NCI-H146 treated with DMSO at 0.1 percent for 48 hours (cell line): ENCODE data around the gene GABBR2.

Source experiments
- DNase-seq: peaks from one replicate; lab custom pipeline; 2025; ENCODE audit not compliant: unreplicated experiment; lab: John Stamatoyannopoulos, UW

The GABBR2 gene

DNA sequence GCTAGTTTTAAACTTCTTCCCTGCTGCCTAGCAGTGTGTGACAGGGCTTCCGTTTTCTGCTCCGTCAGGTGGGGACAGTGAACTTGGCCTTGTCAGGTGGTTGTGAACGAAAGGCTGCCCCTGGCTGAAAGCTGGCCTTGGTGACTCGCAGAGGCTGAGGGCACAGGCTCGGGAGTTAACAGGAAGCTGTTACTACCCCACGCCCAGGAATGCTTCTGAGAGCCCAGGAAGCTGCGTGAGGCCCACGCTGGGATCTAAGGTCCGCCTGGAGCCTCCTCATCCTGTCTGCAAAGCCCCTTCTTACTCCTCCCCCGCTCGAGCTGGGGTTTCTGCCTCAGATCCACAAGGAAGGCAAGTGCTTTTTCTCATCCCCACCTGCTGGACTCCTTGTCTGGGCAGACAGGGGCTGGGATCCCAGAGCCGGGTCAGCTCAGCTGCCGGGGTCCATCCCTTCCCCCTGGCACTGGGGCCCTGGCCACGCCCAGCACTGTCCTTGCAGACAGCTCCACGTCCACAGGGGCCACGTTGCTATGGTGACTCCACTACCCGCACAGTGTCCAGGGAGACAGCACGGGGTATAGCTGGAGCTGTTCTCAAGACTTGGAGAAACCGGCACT, 328.6 kb downstream of the GABBR2 start:
- no peak for DNase-seq

DNA sequence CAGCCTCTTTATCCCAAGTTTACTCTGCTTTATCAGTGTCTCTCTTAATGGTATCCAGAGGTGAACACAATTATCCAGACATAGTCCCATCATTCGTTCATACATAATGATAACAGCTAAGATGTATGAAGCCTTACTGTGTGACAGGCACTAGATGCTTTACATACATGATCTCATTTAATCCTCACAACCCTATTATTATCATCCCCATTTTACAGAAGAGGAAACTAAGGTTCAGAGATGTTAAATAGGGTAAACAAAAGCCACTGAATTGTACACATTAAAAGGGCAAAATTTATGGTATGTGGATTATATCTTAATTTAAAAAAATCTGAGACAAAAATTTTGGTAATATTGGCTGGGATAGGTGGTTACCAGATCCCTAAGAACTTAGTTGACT, 329.2 kb downstream of the GABBR2 start:
- no peak for DNase-seq

DNA sequence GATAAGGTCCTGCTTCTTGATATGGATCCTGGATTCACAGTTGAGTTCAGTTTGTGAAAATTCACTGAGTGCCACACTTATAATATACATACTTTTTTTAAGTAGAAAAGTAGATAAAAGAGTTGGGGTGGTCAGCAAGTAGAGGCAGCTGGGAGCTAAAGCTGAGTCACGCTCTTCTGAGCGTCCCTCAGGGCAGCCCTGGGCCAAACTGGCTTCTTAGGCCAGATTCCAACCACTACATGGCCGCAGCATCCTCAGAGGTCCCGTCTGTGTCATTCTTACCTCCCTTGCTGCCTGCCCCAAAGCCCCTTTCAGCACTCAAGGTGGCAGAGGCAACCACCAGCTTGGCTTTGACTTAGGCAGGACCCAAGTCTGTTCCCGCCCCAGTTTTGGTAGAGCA, 329.9 kb downstream of the GABBR2 start:
- DNase-seq = no peak

DNA sequence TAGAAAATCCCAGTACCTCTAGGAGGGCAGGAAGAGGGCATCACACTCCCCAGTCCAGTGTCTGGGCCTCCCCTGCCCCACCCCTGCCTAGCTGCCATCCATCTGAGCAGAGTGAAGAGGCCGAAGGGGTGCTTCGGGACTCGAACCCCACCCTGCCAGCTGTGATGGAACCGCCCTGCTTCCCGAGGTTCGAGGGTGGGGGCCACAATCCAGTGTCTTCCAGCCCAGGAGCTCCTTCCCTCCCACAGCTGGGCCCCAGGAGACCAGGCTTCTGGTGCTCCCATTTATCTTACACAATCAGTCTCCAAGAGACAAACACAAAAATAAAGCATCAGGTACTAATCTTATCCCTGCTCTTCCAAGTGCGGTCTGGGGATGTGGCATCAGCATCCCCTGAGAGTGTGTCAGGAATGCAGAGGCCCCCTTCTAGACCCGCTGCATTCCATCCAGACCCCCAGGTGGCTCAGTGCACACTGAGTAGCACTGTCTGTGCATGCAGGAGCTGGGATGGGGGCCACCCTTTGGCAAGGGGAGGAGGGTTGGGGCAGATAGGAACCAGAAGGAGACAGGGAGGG, 330.4 kb downstream of the GABBR2 start:
- no peak for DNase-seq

DNA sequence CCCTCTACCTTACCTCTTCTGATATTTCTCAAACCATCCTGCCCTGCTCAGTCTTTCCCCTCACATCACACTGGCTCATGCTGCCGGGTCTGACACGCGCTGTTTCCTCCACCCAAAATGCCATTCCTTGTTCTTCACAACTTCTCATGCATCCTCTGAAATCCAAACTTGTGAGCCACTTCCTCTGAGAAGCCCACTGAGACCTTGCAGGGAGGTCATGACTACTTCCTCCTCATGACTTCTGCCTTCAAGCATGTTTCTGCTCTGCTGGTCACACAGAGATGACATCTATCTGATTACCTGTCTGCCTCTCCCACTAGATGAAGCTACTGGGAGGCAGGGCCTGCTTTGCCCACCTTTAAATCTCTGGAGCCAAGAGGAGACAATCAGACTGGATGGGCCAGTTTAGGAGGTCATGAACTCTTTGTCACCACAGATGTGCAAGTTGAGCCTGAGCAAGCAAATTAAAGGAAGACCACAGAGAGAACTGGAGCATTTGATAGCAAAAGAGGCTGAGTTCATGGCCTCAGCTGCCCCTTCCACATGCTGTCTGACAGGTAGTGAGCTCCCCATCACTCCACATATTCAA, 333.5 kb downstream of the GABBR2 start:
- DNase-seq = no peak

DNA sequence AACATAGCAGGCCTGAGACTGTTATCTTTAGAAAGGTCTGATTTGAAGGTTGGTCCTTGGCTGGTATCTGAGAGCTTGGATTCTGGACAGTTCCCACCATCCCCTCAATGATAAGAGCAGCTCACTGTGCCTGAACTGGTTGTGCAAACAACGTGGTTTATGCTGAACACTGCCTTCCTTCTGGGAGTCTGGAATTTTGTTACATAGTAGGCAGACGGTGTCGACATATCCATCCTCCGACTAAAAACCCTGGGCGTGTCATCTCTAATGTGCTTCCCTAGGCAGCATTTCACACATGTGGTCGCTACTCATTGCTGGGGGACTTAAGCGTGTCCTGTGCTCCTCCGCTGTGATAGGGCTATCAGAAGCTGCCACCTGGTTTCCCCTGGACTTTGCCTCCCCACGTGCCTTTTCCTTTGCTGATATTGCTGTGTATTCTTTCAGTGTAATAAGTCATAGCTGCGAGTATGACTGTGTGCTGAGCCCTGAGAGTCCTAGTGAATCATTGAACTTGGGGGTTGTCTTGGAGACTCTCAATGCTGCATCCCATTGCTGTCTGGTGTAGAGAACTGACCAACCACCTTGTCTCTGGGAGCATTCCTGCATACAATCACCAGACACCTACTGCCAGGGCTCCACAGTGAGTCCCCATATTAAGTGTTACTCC, 334.2 kb downstream of the GABBR2 start:
- no peak for DNase-seq

DNA sequence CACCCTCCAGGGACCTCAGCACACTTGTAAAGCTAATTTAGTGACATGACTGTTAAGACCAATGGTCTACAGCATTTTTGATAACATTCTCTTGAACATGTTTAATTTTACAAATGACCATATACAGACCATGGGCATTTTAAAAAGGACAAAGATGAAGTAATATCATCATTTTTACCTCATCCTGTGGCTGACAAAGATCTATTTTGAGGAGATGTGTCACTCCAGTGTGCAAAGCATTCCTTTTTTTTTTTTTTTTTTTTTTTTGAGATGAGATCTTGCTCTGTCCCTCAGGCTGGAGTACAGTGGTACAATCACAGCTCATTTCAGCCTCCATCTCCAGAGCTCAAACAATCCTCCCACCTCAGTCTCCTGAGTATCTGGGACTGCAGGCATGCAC, 335.1 kb downstream of the GABBR2 start:
- DNase-seq = no peak

DNA sequence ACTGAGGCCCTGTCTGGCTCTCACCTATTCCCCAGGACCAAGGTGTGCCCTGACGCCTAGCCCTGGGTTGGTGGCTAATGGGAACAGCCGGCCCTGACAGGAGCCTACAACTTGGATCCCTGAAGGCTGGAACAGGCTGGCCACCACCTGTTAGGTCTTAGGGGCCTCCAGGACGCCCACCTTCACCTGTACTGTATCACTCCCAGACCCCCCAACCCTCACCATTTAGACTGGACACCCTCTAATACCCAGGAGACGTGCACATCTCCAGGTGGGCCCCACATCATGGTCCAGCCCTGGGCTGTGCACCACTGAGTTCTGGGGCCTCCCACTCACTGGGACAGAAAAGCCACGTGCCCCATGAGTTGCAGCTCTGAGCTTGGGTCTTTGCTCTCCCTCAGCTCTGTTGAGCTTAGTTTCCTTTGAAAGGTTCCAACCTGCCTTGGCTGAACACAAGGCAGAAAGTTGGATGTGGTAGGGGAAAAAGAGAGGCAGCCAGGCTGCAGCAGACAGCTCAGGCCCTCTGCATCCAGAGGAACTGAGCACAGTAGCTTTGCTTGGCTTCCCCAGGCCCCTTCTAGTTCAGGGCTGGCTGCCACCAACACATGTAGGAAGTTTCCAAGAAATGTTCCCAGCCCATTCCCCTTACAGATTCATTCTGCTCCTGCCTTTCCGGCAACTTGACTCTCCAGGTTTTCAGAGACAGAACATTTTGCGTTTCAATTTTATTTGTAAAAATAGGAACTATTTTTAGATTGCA, 336.5 kb downstream of the GABBR2 start:
- DNase-seq = no peak

DNA sequence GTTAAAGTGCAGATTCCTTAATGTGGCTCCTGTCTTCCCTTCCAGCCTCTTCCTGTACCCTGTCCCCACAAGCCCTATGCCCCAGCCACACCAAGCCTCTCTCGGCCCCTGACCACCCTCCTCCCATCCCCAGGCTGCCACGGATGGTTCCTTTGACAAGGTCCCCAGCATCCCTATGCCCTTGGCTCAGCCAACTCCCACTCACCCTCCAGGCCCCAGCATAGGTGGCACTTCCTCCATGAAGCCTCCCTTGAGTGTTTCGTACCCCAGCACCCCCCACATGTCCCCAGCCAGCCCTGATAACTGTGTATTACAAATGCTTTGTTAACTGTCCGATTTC, 337.8 kb downstream of the GABBR2 start:
- no peak for DNase-seq

DNA sequence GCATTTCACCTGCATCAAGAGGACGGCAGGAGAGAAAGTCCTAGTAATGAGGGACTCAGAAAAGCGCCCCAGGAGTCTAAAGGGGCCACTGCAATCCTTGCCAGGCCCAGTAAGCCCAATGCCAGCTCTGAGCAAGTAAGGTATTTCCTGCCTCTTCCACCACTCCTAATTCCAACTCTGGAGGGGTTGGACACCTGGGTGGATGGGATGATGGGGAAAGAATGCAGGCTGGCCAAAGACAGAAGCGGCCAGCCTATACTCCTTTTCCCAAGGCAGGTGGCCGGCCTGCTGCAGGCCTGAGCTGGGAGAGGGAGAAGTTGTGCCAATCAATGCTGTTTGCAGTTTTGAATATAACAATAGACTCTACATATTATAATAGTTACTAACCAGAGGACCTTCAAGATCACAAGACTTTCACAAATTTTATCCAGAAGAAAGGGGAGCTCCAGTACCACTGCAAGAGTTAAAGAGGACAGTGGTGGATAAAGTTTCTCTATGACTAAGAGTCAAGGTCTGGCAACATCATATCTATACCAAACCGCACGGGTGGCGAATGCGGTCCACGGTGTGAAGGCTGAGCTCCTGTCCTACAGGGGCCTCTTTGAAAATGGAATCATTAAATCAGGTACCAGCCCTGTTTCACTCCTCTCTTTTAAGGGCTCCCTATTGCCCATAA, 338.3 kb downstream of the GABBR2 start:
- DNase-seq = no peak

DNA sequence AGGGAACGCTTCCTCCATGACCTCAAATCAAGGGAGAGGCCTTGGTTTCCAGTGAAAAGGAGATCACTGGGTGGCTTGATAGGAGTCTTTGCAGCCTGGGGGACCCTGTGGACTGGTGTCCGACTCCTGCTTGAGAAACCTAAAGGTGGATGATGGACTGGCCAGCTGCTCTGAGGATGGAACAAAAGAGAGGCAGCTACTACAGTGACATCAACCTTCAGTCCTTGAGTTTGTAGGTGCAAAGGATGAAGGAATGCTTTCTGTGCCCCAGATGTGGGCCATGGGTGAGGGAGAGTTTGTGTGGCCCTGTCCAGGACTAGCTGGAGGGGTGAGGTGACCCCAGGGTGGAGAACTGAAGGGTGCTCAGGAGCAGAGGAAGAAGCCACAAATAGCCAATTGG, 338.8 kb downstream of the GABBR2 start:
- DNase-seq = no peak

DNA sequence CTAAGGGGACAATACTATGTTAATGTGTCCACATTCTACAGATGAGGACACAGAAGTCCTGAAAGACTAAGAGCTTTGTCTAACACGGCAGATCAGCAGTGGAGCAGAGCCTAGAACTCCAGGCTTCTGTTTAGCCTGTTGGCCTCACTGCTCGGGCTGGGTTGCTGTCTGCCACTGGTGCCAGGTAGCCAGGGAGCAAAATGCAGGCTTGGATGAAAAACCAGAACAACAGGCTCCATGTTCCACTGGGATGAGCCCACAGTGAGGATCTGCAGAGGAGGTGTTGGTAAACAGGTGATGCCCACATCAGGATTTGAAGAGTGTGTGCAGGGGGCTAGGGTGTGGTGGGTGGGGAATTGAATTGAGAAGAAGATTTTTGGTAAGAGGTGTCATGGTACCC, 339.3 kb downstream of the GABBR2 start:
- no peak for DNase-seq

DNA sequence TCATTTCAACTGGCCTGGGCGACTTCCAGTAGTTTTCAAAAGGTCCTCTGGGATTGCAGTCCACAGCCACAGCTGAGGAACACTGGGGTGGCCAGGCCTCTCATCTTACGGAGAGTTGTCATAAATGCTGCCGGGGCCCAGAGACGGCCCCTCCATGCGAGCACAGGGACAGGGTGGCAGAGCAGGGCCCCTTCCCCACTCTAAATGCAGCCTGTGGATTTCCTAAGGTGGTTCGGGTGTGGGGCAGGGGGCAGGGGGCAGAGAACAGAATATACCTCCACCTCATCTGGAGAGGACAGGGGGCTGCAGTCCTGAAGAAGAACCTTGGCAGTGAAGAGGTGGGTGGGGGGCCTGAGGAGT, 339.7 kb downstream of the GABBR2 start:
- no peak for DNase-seq

DNA sequence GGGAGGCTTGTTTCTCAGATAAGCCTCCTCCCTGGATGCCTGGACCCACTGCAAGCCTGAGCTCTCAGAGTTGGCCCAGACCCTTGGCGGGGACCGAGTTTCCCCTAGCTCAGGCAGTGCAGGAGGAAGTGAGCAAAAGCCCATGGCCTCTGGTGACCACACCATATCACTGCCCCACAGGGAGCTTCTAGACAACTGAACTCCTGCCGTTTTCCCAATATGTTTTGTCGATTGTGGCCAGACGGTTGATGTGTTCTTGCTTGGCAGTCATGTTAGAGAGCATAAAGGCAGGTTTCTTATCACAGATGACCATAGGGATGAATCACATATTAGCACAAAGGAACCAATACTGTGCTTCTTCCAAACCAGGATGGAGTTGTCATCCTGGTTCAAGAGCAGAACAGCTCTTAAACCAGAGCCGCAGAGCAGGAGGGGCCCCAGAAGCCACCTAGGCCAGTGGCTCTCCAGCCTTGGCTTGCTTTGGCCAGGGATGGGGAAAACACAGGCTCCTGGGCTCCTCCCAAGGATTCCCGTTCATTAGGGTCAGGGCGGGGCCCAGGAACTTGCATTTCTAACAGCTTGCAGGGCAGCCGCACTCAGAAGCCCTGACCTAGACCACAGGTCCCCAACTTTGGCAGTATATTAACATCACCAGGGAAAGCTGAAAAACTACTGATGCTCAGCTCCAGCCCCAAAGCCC, 340.2 kb downstream of the GABBR2 start:
- no peak for DNase-seq

DNA sequence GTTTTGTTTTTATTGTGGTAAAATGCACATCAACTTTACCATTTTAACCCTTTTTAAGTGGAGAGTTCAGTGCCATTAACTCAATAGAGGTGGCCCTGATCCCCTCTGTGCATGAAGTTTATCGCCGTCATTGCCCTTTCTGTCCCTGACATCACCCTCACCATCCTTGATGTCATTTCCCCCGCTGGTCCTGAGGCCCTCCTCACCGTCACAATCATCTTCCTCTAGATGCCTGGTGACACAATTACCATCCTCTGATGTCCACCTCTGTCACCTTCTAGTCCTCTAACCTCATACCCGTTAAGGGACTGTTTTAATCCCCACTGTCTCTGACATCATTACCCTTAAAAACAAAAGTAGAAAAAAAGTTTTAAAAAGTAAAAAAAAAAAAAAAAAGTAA, 340.8 kb downstream of the GABBR2 start:
- DNase-seq = no peak

DNA sequence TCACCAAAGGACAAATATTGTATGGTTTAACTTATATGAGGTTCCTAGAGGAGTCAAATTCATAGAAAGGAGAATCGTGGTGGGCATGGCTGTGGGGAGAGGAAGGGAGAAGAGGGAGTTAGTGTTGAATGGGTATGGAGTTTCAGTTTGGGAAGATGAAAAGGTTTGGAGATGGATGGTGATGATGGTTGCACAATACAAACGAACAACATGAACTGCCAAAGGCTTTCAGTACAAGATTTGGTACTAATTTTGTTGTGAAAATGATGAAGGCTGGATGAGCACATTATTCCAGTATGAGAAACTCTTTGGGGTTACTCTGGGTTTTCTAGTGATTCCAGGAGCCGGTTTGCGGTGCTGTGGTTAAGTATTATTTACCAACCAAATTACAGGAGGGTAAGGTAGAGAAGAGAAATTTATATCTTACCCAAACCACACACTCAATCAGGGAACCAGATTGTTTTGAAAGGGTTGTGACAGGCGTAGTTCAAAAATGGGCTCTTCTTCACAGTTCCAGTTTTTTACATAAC, 341.3 kb downstream of the GABBR2 start:
- no peak for DNase-seq

DNA sequence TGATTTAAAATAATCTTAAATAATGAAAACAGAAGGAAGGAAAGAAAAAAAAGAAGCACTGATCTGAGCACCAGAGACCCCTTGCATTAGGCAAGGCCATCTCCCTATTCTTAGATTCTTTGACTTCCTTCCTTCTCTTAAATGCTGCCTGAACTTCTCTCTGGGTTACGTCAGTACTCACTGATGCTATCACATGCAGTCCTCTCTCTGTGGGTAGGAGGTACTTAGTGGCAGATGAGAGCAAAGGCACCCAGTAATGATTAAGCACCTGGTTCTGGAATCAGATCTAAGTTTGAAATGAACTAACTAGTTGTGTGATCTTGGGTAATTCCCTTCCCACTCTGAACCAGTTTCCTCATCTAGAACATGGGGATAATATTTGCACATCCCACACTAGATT, 343.0 kb downstream of the GABBR2 start:
- DNase-seq = no peak

DNA sequence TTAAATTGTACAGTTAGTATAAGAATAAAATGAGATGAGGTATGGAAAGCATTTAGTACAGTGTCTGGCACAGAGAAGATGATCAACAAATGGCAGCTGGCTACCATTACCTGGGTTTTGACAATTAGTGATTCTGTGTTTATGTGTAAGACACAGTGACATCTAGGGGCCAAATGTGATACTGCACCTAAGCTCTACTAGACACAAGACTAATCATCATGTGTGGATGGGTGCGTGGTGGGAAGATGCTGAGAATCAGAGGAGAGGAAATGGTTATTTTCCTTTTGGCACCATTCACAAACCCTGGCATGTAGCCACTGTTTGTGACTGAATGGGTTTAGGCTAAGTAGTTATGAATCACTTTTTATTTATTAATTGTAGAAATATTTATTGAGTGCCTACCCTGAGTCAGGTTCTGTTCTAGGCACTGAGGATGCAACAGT, 343.5 kb downstream of the GABBR2 start:
- DNase-seq = no peak

DNA sequence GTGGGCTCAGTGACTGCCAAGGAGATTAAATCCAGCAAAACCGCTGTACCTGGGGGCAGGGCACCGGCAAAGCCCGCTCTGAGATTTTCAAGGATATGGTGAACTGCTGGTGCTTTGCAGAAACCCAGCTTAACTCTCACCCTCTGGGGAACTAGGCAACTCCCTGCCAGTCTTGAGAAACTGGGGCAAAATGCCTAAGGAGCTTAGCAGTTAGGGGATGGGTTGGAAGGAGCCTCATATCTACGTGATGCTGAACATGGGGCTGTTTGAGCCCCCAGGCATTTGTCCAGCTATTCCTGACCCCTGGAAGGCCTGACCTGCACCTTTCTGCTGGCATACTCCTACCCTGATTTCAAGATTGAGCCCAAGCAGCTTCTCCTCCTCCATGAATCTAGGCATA, 344.6 kb downstream of the GABBR2 start:
- DNase-seq = no peak

DNA sequence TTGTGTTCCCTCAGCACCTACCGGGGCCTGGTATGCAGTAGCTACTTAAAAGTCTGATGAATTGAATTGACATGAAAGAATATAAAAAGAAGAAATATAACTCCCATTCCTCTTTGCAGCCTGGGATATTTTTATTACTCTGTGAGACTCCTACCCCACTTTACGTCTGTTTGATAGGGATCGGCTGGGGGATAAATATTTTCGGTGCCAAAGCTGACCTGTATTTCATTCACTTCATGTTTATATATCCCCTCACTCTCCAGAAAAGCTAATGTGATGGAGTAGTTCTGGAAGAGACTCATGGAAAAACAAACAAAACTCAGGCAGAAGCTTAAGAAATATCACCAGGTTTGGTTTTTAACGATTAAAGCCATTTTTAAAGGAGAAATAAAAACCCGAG, 345.1 kb downstream of the GABBR2 start:
- DNase-seq = no peak
